Measurements from ENCODE around the gene PARP14. TPM values are rescaled to one million over a fixed set of nuclear protein-coding genes. Genes with fewer than 3 reads are reported as not detected.

Gene PARP14
- polyA plus RNA-seq, 2 of the 4 experiments (the other 2 are of a cell fraction) = 7.5 to 23.6 TPM

- H3K9me3 ChIP-seq = no peaks in the 10 kb centered on the region
- CTCF ChIA-PET = interaction anchor here (0.5 to 1.5 kb wide), 13 partner anchors 9 to 263 kb away, joined by 3 to 15 read pairs (median 4); no protein-coding TSS in a partner anchor
- TF ChIP-seq JUN (IDR thresholded peaks at IDR 0.05) (no peak), RNF2 (IDR thresholded peaks at IDR 0.05; ENCODE audit: borderline replicate concordance, low read depth) (no peak), HOXA7 (CRISPR knock-in tag; IDR thresholded peaks at IDR 0.05) (no peak)
- ATAC-seq = peak; percentile 46 to 62; a peak in 3 of 6 replicates
- H3K27ac ChIP-seq = no peak overlapping the region
- 88% methylated on average over 2 of the region's 2 CpGs for WGBS (ENCODE audit: missing lambda C conversion rate)
- no peak overlapping the region for H3K4me2 ChIP-seq
- H3K4me1 ChIP-seq = peaks cover 2% of the 10 kb centered on the region; the same call in 2 of the 3 replicates
- POLR2A ChIA-PET = interaction anchor here (0.9 kb wide), 1 partner anchor 10 kb away, joined by 3 read pairs; no protein-coding TSS in a partner anchor
- no peak for DNase-seq (ENCODE audit: low read depth in 1 of 2, low spot score in 1 of 2)
- H3K4me3 ChIP-seq = no peak overlapping the region
- no peak for FAIRE-seq
These were observed 74.9 kb downstream of the PARP14 start for GRCh38 chr3:122755491-122755890.

- DNase-seq (ENCODE audit: low read depth in 1 of 2, low spot score in 1 of 2) = no peak
- no peak overlapping the region for H3K27ac ChIP-seq
- H3K4me3 ChIP-seq = no peak overlapping the region
- no peak for FAIRE-seq
- H3K4me2 ChIP-seq = no peak overlapping the region
- no peak for TF ChIP-seq RFX5 (IDR thresholded peaks at IDR 0.05)
- no peak for TF ChIP-seq ZSCAN20 (CRISPR knock-in tag; IDR thresholded peaks at IDR 0.05)
- H3K4me1 ChIP-seq = peaks cover 10% of the 10 kb centered on the region; the same call in 2 of the 3 replicates
- POLR2A ChIA-PET = no interaction called here
- WGBS (ENCODE audit: missing lambda C conversion rate) = 72% methylated on average over 3 of the region's 3 CpGs
- ATAC-seq = no peak
- CTCF ChIA-PET = interaction anchor here (0.7 kb wide), 1 partner anchor 14 kb away, joined by 3 read pairs; no protein-coding TSS in a partner anchor
- no peaks in the 10 kb centered on the region for H3K9me3 ChIP-seq
These were observed 78.4 kb downstream of the PARP14 start for GRCh38 chr3:122758877-122759560.

GRCh38 chr3:122760453-122761271, 80.0 kb downstream of the PARP14 start:
- Histone ChIP-seq H3K27ac (no peak overlapping the region; a peak in 1 of 6 replicates), H3K4me3 (no peak overlapping the region), H3K4me2 (0 out of 3 replicates have a peak overlapping the region, but pooled peaks have one; percentile 11), H3K4me1 (peaks cover 10% of the 10 kb centered on the region; the same call in 2 of the 3 replicates), H3K9me3 (no peaks in the 10 kb centered on the region)
- no peak for FAIRE-seq
- TF ChIP-seq NR3C1 (IDR thresholded peaks at IDR 0.05) = no peak
- TF ChIP-seq, protein P1, sequence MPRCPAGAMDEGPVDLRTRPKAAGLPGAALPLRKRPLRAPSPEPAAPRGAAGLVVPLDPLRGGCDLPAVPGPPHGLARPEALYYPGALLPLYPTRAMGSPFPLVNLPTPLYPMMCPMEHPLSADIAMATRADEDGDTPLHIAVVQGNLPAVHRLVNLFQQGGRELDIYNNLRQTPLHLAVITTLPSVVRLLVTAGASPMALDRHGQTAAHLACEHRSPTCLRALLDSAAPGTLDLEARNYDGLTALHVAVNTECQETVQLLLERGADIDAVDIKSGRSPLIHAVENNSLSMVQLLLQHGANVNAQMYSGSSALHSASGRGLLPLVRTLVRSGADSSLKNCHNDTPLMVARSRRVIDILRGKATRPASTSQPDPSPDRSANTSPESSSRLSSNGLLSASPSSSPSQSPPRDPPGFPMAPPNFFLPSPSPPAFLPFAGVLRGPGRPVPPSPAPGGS (IDR thresholded peaks at IDR 0.05) = no peak
- peak; percentile 95 for TF ChIP-seq MAFK (IDR thresholded peaks at IDR 0.05; ENCODE audit: partially characterized antibody)
- no peak for DNase-seq (ENCODE audit: low read depth in 1 of 2, low spot score in 1 of 2)
- ChIA-PET CTCF (interaction anchor here (0.6 to 1.9 kb wide), 3 partner anchors 10 to 1214 kb away, joined by 3 to 6 read pairs (median 4); no protein-coding TSS in a partner anchor), POLR2A (no interaction called here)
- 86% methylated on average over 3 of the region's 3 CpGs for WGBS (ENCODE audit: missing lambda C conversion rate)
- no peak for ATAC-seq

GRCh38 chr3:122766430-122766829, 85.8 kb downstream of the PARP14 start:
- ChIA-PET POLR2A (no interaction called here), CTCF (interaction anchor here (0.7 to 1.1 kb wide), 3 partner anchors 10 to 87 kb away, joined by 3 read pairs; no protein-coding TSS in a partner anchor)
- ATAC-seq (no peak), FAIRE-seq (no peak), DNase-seq (ENCODE audit: low read depth in 1 of 2, low spot score in 1 of 2) (no peak)
- H3K4me3 ChIP-seq = no peak overlapping the region
- no peak overlapping the region for H3K4me2 ChIP-seq
- TF ChIP-seq, protein P2, sequence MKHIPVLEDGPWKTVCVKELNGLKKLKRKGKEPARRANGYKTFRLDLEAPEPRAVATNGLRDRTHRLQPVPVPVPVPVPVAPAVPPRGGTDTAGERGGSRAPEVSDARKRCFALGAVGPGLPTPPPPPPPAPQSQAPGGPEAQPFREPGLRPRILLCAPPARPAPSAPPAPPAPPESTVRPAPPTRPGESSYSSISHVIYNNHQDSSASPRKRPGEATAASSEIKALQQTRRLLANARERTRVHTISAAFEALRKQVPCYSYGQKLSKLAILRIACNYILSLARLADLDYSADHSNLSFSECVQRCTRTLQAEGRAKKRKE (CRISPR knock-in tag; IDR thresholded peaks at IDR 0.05; ENCODE audit: low read depth) = no peak
- TF ChIP-seq KDM5A (IDR thresholded peaks at IDR 0.05) (no peak), ZSCAN20 (CRISPR knock-in tag; IDR thresholded peaks at IDR 0.05) (no peak), FOSL2 (IDR thresholded peaks at IDR 0.05) (no peak), FOSL2 (CRISPR knock-in tag; IDR thresholded peaks at IDR 0.05) (no peak), PBX3 (IDR thresholded peaks at IDR 0.05) (no peak), NPAS2 (CRISPR knock-in tag; IDR thresholded peaks at IDR 0.05; ENCODE audit: borderline replicate concordance) (no peak), TFCP2L1 (CRISPR knock-in tag; IDR thresholded peaks at IDR 0.05) (no peak), HMGXB4 (CRISPR knock-in tag; IDR thresholded peaks at IDR 0.05; ENCODE audit: borderline replicate concordance) (no peak), NR3C1 (IDR thresholded peaks at IDR 0.05) (no peak)
- H3K9me3 ChIP-seq = no peaks in the 10 kb centered on the region
- H3K4me1 ChIP-seq = no peaks in the 10 kb centered on the region
- 91% methylated on average over 3 of the region's 3 CpGs for WGBS (ENCODE audit: missing lambda C conversion rate)
- no peak overlapping the region for H3K27ac ChIP-seq
